ENCODE results near the gene TOM1L2.

Gene TOM1L2

GRCh38 chr17:17893801-17894644 is 78.2 kb downstream of the TOM1L2 start:
- no peak for DNase-seq

GRCh38 chr17:17892731-17893130 is 79.5 kb downstream of the TOM1L2 start:
- no peak for DNase-seq

- no peak for DNase-seq
Measured at GRCh38 chr17:17892009-17892408, 80.2 kb downstream of the TOM1L2 start.

- no peak for DNase-seq
Measured at GRCh38 chr17:17890773-17891759, 81.1 kb downstream of the TOM1L2 start.

- no peak for DNase-seq
Measured at GRCh38 chr17:17889922-17890321, 82.3 kb downstream of the TOM1L2 start.

- DNase-seq: no peak
Measured at GRCh38 chr17:17888821-17889220, 83.4 kb downstream of the TOM1L2 start.

GRCh38 chr17:17888371-17888770 is 83.8 kb downstream of the TOM1L2 start:
- no peak for DNase-seq

- no peak for DNase-seq
Measured at GRCh38 chr17:17887752-17888304, 84.4 kb downstream of the TOM1L2 start.

GRCh38 chr17:17886726-17887125 is 85.5 kb downstream of the TOM1L2 start:
- DNase-seq: peak; percentile 23

GRCh38 chr17:17886226-17886625 is 86.0 kb downstream of the TOM1L2 start:
- peak; percentile 36 for DNase-seq

GRCh38 chr17:17884391-17885357 is 87.5 kb downstream of the TOM1L2 start:
- DNase-seq: no peak

GRCh38 chr17:17883801-17884200 is 88.4 kb downstream of the TOM1L2 start:
- DNase-seq: no peak

- DNase-seq: no peak
Measured at GRCh38 chr17:17882082-17882581, 90.1 kb downstream of the TOM1L2 start.

GRCh38 chr17:17880577-17881196 is 91.5 kb downstream of the TOM1L2 start:
- no peak for DNase-seq

GRCh38 chr17:17877529-17878358 is 94.5 kb downstream of the TOM1L2 start:
- DNase-seq: no peak

GRCh38 chr17:17876959-17877528 is 95.2 kb downstream of the TOM1L2 start:
- no peak for DNase-seq

- no peak for DNase-seq
Measured at GRCh38 chr17:17874478-17874877, 97.7 kb downstream of the TOM1L2 start.

- DNase-seq: no peak
Measured at GRCh38 chr17:17873450-17873991, 98.7 kb downstream of the TOM1L2 start.

- DNase-seq: no peak
Measured at GRCh38 chr17:17872547-17873345, 99.5 kb downstream of the TOM1L2 start.

All from DMS 273 treated with DMSO at 0.1 percent for 48 hours (cell line).